ENCODE results near the gene PAOX. TPM values are rescaled to one million over a fixed set of nuclear protein-coding genes. Genes with fewer than 3 reads are reported as not detected.

The PAOX gene
- total RNA-seq, 2 donors from 2014 or later = 9.7 to 11.1 TPM

DNA sequence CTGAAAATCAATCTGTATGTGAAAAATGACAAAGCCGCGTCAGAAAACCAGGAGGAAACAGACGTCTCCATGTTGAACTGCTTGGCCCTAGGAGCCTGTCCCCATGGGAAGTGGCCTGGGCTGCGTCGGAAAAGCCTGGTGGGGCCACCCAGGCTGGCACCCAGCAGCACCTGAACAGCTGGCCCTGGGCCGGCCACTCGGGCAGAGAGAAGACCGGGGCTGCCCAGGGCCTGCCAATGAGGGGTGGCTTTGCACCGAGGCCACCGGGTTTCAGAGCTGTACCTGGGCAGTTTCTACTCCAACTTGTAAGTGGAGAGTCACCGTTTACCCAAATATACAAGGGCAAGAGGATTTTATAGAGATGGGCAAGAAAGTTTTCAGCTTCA, 20.1 kb upstream of the PAOX start:
- H3K9me3 ChIP-seq (ENCODE audit: control insufficient read depth, low read length) = no peaks in the 10 kb centered on the region
- peaks cover 7% of the 10 kb centered on the region for H3K4me1 Mint-ChIP-seq
- TF ChIP-seq, protein P1, sequence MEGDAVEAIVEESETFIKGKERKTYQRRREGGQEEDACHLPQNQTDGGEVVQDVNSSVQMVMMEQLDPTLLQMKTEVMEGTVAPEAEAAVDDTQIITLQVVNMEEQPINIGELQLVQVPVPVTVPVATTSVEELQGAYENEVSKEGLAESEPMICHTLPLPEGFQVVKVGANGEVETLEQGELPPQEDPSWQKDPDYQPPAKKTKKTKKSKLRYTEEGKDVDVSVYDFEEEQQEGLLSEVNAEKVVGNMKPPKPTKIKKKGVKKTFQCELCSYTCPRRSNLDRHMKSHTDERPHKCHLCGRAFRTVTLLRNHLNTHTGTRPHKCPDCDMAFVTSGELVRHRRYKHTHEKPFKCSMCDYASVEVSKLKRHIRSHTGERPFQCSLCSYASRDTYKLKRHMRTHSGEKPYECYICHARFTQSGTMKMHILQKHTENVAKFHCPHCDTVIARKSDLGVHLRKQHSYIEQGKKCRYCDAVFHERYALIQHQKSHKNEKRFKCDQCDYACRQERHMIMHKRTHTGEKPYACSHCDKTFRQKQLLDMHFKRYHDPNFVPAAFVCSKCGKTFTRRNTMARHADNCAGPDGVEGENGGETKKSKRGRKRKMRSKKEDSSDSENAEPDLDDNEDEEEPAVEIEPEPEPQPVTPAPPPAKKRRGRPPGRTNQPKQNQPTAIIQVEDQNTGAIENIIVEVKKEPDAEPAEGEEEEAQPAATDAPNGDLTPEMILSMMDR (conservative IDR thresholded peaks at IDR 0.05) = no peak
- no peaks in the 10 kb centered on the region for H3K27me3 ChIP-seq (ENCODE audit: control insufficient read depth, insufficient read depth, low read length, poor library complexity, severe bottlenecking)
- H3K4me3 Mint-ChIP-seq = no peak overlapping the region
- H3K36me3 ChIP-seq (ENCODE audit: control insufficient read depth, insufficient read depth, low read length) = peaks cover 31% of the 10 kb centered on the region
- peaks cover 13% of the 10 kb centered on the region for H3K4me1 ChIP-seq (ENCODE audit: control insufficient read depth, insufficient read depth, low read length)
- WGBS, 2 experiments (ENCODE audit: insufficient coverage in 1 of 2, insufficient read length in 1 of 2) = 92 to 95% methylated on average over 11 of the region's 11 CpGs
- H3K36me3 Mint-ChIP-seq (ENCODE audit: low read depth) = peaks cover 27% of the 10 kb centered on the region
- H3K27me3 Mint-ChIP-seq (ENCODE audit: insufficient read depth) = peaks cover 4% of the 10 kb centered on the region
- DNase-seq = no peak
- H3K9ac ChIP-seq (ENCODE audit: extremely low read depth, low read length, poor library complexity, severe bottlenecking) = no peak overlapping the region
- H3K4me3 ChIP-seq (ENCODE audit: low read length) = no peak overlapping the region
- H3K27ac ChIP-seq (ENCODE audit: low read depth, low read length) = no peak overlapping the region
- H3K27ac Mint-ChIP-seq = no peak overlapping the region
- no peaks in the 10 kb centered on the region for H3K9me3 Mint-ChIP-seq

DNA sequence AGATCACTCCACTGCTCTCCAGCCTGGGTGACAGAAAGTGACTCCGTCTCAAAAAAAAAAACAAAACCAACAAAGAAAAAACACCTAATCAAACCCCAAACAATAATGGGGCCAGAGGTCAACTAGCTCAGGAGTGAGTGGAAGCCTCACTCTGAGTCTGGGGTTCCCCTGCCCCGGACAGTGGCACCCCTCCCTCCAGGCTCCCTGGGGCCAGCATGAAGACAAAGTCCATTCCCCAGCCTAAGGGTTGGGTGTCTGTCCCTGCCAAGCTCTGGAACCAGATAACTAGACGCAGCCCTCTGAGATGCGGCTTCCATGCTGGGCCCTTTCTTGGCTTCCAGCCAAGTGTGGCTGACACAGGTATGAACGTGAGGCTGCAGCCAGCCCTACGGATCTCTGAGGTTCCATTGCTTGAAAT, 19.5 kb upstream of the PAOX start:
- Mint-ChIP-seq H3K27ac (no peak overlapping the region), H3K4me3 (no peak overlapping the region), H3K36me3 (ENCODE audit: low read depth) (peaks cover 32% of the 10 kb centered on the region), H3K27me3 (ENCODE audit: insufficient read depth) (peaks cover 4% of the 10 kb centered on the region), H3K9me3 (no peaks in the 10 kb centered on the region), H3K4me1 (peaks cover 7% of the 10 kb centered on the region)
- 66 to 88% methylated on average over 4 to 6 of the region's 6 CpGs for WGBS, 2 experiments (ENCODE audit: insufficient coverage in 1 of 2, insufficient read length in 1 of 2)
- TF ChIP-seq, protein P1 (conservative IDR thresholded peaks at IDR 0.05) = no peak
- H3K4me1 ChIP-seq (ENCODE audit: control insufficient read depth, insufficient read depth, low read length) = peaks cover 13% of the 10 kb centered on the region
- H3K9me3 ChIP-seq (ENCODE audit: control insufficient read depth, low read length) = no peaks in the 10 kb centered on the region
- peaks cover 33% of the 10 kb centered on the region for H3K36me3 ChIP-seq (ENCODE audit: control insufficient read depth, insufficient read depth, low read length)
- H3K9ac ChIP-seq (ENCODE audit: extremely low read depth, low read length, poor library complexity, severe bottlenecking) = no peak overlapping the region
- no peak for DNase-seq
- H3K27me3 ChIP-seq (ENCODE audit: control insufficient read depth, insufficient read depth, low read length, poor library complexity, severe bottlenecking) = no peaks in the 10 kb centered on the region
- H3K4me3 ChIP-seq (ENCODE audit: low read length) = no peak overlapping the region
- no peak overlapping the region for H3K27ac ChIP-seq (ENCODE audit: low read depth, low read length)

DNA sequence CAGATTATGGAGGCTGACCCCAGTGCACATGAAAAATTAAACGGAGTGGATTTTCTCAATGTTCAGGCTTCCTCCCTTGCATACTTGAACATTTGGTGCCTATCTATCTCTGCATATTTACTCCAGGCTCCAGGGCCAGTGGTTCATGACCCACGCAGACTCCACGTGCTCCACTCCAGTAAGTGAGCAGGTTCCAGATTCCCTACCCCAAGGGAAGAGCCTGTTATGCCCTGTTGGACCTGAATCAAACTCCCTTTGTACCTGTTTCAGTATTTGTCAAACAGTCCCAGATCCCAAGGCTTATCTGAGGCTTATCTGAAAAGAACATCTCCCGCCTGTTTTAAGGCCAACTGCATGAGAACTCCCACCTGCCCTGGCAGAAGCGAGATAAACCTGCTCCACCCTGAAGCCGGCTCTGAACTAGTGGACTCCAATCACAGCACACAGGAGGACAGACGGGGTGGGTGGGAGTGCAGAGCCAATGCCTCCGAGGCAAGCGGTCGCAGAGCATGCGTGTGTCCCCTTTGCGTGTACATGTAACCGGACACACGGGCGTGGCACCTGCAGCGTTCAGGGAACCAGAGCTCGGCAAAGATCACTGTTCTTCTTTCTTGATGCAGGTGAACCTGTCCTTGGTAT, 19.0 kb upstream of the PAOX start:
- Mint-ChIP-seq H3K27ac (no peak overlapping the region), H3K27me3 (ENCODE audit: insufficient read depth) (peaks cover 4% of the 10 kb centered on the region), H3K4me1 (peaks cover 7% of the 10 kb centered on the region), H3K36me3 (ENCODE audit: low read depth) (peaks cover 36% of the 10 kb centered on the region), H3K9me3 (no peaks in the 10 kb centered on the region), H3K4me3 (no peak overlapping the region)
- Histone ChIP-seq H3K36me3 (ENCODE audit: control insufficient read depth, insufficient read depth, low read length) (peaks cover 33% of the 10 kb centered on the region), H3K27ac (ENCODE audit: low read depth, low read length) (no peak overlapping the region), H3K27me3 (ENCODE audit: control insufficient read depth, insufficient read depth, low read length, poor library complexity, severe bottlenecking) (no peaks in the 10 kb centered on the region), H3K4me3 (ENCODE audit: low read length) (no peak overlapping the region), H3K9ac (ENCODE audit: extremely low read depth, low read length, poor library complexity, severe bottlenecking) (no peak overlapping the region), H3K9me3 (ENCODE audit: control insufficient read depth, low read length) (no peaks in the 10 kb centered on the region), H3K4me1 (ENCODE audit: control insufficient read depth, insufficient read depth, low read length) (peaks cover 13% of the 10 kb centered on the region)
- 91 to 92% methylated on average over 17 of the region's 17 CpGs for WGBS, 2 experiments (ENCODE audit: insufficient coverage in 1 of 2, insufficient read length in 1 of 2)
- TF ChIP-seq, protein P1 (conservative IDR thresholded peaks at IDR 0.05) = no peak
- DNase-seq = no peak

All from endodermal cell (in vitro differentiated cells).